ENCODE data around the gene UPF3B.

DNA sequence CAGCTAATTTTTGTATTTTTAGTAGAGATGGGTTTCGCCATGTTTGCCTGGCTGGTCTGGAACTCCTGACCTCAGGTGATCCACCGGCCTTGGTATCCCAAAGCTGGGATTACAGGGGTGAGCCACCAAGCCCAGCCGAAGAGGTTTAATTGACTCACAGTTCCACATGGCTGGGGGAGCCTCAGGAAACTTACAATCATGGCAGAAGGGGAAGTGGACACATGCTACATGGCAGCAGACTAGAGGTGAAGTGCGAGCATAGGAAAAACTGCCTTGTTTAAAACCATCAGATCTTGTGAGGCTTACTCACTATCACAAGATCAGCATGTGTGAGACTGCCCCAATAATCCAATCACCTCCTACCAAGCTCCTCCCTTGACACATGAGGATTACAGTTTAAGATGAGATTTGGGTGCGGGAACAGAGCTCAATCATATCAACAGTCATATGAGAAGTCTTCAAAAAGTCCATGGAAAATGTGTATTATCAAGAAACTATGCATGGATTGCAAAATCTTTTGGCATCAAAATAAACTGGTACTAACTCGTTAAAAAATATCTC, 35.6 kb downstream of the UPF3B start:
- TF ChIP-seq, protein P1, sequence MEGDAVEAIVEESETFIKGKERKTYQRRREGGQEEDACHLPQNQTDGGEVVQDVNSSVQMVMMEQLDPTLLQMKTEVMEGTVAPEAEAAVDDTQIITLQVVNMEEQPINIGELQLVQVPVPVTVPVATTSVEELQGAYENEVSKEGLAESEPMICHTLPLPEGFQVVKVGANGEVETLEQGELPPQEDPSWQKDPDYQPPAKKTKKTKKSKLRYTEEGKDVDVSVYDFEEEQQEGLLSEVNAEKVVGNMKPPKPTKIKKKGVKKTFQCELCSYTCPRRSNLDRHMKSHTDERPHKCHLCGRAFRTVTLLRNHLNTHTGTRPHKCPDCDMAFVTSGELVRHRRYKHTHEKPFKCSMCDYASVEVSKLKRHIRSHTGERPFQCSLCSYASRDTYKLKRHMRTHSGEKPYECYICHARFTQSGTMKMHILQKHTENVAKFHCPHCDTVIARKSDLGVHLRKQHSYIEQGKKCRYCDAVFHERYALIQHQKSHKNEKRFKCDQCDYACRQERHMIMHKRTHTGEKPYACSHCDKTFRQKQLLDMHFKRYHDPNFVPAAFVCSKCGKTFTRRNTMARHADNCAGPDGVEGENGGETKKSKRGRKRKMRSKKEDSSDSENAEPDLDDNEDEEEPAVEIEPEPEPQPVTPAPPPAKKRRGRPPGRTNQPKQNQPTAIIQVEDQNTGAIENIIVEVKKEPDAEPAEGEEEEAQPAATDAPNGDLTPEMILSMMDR (IDR thresholded peaks at IDR 0.05; ENCODE audit: insufficient read depth, low read length, poor library complexity, severe bottlenecking): no peak
- no peak for TF ChIP-seq EZH2phosphoT487 (conservative IDR thresholded peaks at IDR 0.05; ENCODE audit: low read length)
